Measurements from ENCODE around the gene UTP4.

GRCh38 chr16:69087161-69087581, 45.3 kb upstream of the UTP4 start:
- TF ChIP-seq CTCF (conservative IDR thresholded peaks at IDR 0.05) (no peak), ZFX (IDR thresholded peaks at IDR 0.05) (no peak)

Data from C4-2B (cell line).